HG03442 (cell line): ENCODE data around the gene CEP295NL.
"Not testable (repeated sequence)": the region's sequence is repeated elsewhere in the genome, so short reads cannot be mapped to it uniquely, and the experiment has no call there.

Experiments used
- ATAC-seq: cut with Tn5 transposase; IDR thresholded peaks from one replicate; pipeline ENCODE4 v1.9.1; 2021; ENCODE audit warnings: mild to moderate bottlenecking, moderate library complexity; ENCODE audit not compliant: unreplicated experiment

CEP295NL gene

GRCh38 chr17:78929908-78930775 lies 27.1 kb upstream of the CEP295NL start:
- no peak for ATAC-seq

DNA sequence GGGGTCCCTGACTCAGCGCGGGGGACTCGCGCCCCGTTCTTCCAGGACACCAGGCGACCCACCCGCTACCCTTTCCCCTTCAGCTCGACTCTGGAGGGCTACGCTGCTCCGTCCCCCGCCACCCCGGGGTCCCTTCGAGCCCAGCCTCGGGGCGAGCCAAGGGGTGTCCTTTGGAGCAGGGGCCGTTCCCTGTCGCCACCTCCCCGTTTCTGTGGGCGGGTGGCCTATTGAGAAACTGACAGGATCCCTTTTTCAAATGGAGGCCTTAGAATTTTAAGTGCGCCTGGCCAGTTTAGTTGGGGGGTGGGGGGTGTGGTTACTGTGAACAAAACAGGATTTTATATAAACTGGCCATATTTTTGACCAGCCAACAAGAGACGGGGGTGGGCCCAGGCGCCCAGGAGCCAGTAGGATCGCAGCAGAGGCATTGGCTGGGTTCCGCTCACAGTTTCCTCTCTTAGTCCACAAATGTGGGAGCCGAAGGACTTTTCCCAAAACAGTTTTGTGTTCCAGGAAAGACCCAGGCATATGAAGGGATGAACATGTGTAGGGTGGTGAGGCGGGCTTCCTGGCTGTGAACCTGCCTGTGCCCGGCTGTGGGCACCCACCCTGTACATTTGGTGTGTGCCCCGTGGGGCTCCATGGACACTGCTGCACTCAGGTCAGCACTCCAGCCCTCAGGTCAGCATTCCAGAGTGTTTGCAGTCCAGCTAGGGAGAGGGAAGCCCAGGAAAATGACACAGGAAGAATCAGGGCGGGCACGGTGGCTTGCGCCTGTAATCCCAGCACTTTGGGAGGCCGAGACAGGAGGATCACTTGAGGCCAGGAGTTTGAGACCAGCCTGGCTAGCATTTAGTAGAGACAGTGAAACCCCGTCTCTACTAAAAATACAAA lies 22.9 kb upstream of the CEP295NL start:
- no peak for ATAC-seq

DNA sequence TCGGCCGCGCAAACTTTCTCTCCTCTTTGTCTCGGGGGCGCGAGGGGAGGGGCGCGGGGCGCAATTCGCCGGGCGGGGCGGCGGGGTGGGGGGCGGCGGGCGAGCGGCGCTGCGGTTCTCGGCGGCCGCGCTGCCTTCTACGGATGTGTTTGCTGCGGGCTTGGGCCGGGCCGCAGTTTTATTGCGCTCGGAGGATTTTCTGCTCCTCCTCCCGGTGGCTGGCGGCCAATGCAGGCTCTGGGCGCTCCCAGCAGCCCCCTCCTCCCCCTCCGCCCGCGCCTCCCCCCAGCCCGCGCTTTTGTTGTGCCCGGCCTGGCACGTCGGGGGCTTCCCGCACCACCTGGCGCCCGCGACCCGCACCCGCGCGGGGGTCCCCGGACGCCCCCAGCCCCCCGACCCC lies 22.2 kb upstream of the CEP295NL start, which contains the start of gene TIMP2:
Gene TIMP2 (minus strand): TSS at position 154 of the 400 bp plus-strand sequence. CDS start 299 bp downstream, outside the sequence.
- no peak for ATAC-seq

DNA sequence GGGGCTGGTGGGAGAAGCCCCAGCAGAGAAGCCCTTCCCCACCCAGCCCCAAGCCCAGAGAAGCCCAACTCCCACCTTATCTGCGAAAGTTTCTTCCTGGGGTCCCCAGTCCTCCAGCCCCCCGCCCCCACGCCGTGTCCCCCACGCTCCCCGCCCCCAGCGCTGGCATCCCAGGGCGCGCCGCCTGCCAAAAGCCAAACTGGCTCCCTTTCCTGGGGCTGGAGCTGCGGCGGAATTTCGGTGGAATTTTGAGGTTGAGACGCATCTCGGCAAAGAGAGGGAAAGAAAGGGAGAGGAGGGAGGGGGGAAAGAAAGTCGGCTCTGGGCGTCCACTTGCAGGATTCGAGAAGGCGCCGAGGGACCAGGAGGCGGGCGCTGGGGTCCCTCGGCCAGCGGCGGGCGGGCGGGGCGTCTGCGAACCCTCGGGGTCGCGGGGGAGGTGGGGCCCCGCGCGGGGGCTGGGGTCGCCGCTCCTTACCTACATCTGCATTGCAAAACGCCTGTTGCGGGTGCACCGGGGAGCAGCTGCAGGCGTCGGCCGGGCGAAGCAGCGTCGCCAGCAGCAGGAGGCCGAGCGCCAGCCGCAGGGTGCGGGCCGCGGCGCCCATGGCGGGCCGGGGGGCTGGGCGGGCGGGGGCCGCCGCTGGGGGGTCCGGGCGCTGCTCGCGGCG lies 21.6 kb upstream of the CEP295NL start:
- no peak for ATAC-seq

- no peak for ATAC-seq
These were observed 20.9 kb upstream of the CEP295NL start for GRCh38 chr17:78923660-78924453.

DNA sequence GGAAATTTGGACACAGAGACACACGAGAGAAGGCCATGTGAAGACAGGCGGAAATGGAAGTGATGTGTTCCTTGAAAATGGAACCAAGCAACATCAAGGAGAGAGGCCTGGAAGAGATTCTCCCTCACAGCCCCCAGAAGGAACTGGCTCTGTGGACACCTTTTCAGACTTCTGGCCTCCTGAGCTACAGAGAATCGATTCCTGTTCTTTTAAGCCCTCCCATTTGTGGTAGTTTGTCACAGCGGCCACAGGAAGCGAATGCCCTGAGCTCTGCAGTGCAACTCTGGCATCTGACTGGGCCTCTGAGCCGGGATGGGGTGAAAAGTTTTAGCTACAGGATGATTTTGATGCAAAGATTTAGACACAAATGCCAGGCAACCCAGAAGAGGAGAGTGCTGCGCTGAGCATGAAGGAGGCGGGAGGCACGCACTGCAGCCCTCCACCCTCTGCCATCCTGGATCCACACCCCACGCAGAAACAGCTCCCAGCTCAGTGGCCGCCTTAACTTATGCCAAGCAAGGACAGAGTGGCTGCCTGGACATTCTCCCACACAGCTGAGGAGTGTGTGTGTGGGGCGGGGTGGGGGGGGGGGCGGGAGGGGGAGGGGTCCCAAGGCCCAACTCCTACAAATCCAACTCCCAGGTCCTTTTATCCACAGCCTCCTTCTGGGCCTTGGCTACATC lies 20.0 kb upstream of the CEP295NL start:
- no peak for ATAC-seq

GRCh38 chr17:78921437-78921971 lies 18.5 kb upstream of the CEP295NL start:
- no peak for ATAC-seq

DNA sequence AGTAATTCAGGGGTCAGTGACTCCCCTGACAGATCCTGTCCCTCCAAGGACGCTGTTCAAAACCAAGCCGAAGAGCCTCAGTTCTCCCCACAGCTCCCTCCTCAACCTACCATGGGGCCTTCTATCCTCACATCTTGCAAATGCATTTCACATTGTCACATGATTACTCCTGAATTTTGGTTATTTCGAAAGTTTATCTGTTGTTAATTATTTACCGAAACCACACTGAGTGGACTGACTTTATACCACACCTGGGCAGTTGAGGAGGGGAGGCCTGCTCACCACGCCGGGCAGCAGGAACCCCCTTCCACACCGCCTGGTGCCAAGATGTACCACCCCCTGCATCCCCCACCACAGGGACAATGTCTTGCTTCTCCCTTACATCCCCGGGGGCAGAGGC lies 17.5 kb upstream of the CEP295NL start:
- ATAC-seq, result no peak

GRCh38 chr17:78919861-78920450 lies 17.0 kb upstream of the CEP295NL start:
- no peak for ATAC-seq

- ATAC-seq, result no peak
These were observed 16.0 kb upstream of the CEP295NL start for GRCh38 chr17:78918979-78919378.

GRCh38 chr17:78917451-78918275 lies 14.7 kb upstream of the CEP295NL start:
- no peak for ATAC-seq

GRCh38 chr17:78915872-78916632 lies 13.1 kb upstream of the CEP295NL start:
- ATAC-seq, result no peak

- no peak for ATAC-seq
These were observed 10.1 kb upstream of the CEP295NL start for GRCh38 chr17:78913115-78913514.

DNA sequence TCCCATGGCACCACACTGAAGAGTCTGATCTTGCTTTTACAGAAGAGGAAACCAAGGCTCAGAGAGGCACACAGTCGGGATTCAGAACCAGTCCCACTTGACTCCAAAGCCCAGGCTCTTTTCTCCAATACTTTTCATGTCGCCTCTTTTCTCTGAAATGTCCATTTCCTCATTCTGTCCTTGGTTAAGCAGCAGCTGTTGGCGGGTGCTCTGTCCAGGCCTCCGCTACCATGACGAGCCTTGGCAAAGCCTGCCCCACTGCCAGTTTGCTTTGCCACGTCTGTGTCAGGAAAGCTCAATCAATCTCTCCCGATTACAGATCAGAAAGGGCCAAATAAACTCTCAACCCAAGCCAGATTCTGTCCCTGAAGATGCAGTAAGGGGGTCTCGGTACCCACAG lies 9.1 kb upstream of the CEP295NL start:
- no peak for ATAC-seq

DNA sequence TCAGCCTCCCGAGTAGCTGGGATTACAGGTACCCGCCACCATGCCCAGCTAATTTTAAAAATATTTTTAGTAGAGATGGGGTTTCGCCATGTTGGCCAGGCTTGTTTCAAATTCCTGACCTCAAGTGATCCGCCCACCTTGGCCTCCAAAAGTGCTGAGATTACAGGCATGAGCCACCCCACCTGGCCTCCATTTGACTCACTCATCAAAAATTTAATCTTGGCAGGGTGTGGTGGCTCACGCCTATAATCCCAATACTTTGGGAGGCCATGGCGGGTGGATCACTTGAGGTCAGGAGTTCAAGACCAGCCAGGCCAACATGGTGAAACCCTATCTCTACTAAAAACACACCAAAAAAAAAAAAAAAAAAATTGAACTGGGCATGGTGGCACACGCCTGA lies 8.5 kb upstream of the CEP295NL start:
- ATAC-seq, result not testable (repeated sequence)

- no peak for ATAC-seq
These were observed 7.7 kb upstream of the CEP295NL start for GRCh38 chr17:78910497-78911284.

DNA sequence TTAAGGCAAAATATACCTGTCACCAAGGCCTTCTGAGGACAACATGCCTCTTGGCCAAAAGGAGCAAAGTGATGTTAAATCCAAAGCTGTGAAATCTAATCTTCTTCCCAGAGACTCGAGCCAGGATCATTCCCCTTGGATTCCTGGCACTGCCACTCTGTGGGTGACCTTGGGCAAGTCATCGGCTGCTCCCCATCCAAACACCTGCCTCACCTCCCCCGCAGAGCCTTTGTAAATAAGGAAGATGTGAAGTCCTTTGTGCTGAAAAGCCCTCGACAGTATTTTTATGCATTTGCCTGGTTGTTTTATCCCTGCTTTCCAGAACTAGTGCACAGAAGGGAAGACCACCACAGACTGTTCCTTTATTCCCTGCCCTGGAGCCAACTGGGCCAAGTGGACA lies 5.4 kb upstream of the CEP295NL start:
- ATAC-seq, result no peak
